HG02759 (cell line): ENCODE results near the gene IL37.
A peak's percentile ranks its signal among the peaks of the same experiment; 100 is the strongest.
"Not testable (repeated sequence)": the region's sequence is repeated elsewhere in the genome, so short reads cannot be mapped to it uniquely, and the experiment has no call there.

Experiments used
- ATAC-seq: cut with Tn5 transposase; IDR thresholded peaks from one replicate; pipeline ENCODE4 v1.9.1; 2021; ENCODE audit warnings: mild to moderate bottlenecking, moderate library complexity; ENCODE audit not compliant: unreplicated experiment

Gene IL37

DNA sequence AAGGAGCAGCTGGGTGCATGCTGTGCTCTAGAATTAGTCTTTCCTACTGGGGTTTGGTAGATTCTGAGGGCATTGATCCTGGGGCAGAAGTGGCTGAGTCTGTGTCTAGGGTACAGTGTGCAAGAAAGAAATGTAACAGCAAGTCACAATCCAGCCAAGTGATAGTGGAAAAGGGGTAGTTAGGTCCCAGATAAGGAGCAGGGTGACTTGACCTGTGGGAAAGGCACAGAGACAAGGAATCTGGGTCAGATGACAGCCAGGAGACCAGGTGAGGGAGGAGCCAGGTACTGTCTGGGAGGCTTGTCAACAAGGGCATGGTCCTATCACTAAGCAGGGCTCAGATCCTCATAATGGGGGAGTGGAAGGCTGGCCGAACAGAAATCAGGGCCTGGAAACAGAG lies 8.1 kb downstream of the IL37 start:
- no peak for ATAC-seq

- ATAC-seq: no peak
Measured at GRCh38 chr2:112920923-112921532, 10.1 kb downstream of the IL37 start.

DNA sequence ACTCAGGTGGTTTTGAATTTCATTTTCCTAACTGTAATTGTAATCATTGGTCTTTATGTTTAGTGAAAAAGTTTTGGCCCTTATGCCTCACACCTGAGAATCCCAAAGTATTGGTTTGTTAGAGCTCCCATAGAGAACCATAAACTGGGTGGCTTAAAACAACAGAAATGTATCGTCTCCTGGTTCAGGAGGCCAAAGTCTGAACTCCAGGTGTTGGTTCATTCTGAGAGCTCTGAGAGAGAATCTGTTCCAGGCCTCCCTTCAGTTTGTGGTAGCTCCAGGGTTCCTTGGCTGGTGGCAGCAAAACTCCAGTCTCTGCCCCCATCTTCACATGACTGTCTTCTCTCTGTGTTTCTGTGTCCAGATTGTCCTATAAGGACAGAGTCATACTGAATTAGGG lies 11.0 kb downstream of the IL37 start:
- ATAC-seq: no peak

GRCh38 chr2:112923237-112923966 lies 12.4 kb downstream of the IL37 start:
- ATAC-seq: no peak

- no peak for ATAC-seq
Measured at GRCh38 chr2:112923967-112924338, 13.0 kb downstream of the IL37 start.

GRCh38 chr2:112924360-112924759 lies 13.4 kb downstream of the IL37 start:
- ATAC-seq: no peak

DNA sequence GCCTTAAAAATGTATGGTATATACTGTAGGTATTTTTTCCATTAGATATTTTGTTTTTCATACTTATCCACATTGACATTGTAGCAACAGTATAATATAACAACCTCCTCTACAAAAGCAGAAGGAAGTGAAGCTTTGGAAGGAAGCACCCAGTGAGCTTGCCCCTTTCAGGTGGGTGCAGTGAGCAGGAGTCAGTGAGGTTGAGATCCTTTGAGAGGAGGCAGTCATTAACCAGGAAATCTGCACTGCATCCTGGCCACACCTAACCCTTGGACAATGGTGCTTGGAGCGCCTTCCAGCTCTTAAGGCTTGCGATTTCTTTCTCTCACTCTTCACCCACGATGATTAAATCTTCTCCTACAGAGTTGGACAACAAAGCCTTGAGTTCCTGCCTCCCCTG lies 13.9 kb downstream of the IL37 start:
- no peak for ATAC-seq

- ATAC-seq: no peak
Measured at GRCh38 chr2:112926707-112927106, 15.7 kb downstream of the IL37 start.

DNA sequence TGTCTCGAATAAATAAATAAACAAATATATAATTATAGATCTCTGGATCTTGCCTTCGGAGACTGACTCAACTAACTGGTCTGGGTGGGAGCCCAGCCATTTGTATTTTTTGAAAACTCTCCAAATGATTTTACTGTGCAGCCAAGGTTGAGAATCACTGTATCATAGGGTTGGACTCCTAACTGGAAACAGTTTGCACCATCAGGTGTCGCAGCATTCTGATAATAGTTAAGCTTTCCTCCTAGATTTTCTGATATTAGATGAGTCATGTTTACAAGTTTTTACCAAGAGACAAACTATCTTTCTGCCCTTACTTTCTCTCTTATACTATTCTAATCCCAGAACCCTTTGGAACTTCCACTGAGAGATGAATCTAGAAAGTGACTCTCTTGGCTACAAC lies 16.8 kb downstream of the IL37 start:
- ATAC-seq: no peak

DNA sequence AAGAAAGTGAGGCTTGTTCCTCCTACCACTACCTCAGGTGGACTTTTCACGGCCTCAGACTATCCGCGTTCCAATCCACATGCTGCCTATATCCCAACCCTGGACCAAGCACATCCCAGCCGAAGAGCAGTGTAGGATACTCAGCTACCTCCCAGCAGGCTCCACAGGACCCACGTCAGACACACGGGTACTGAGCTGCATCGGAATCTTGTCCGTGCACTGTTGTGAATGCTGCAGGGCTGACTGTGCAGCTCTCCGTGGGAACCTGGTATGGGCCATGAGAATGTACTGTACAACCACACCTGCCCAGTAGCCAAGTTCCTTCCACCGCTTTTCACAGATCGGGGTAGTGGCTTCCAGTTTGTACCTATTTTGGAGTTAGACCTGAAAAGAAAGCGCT lies 22.3 kb downstream of the IL37 start:
- no peak for ATAC-seq

- ATAC-seq: not testable (repeated sequence)
Measured at GRCh38 chr2:112934117-112934516, 23.2 kb downstream of the IL37 start.

DNA sequence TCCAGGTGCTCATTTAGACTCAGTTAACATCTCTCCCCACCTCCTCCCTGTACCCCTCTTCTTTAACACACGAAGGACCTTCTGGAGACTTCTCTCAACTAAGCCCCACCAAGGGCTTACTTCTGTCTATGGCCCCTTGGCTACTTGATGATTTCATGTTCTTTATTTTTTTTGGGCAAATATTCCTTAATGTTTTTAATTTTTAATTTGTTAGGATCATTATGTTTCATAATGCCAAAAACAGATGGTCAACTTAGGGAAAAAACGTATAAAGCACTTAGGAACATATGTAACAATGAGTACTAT lies 25.9 kb downstream of the IL37 start:
- ATAC-seq: no peak

GRCh38 chr2:112938904-112939303 lies 27.9 kb downstream of the IL37 start:
- ATAC-seq: no peak

DNA sequence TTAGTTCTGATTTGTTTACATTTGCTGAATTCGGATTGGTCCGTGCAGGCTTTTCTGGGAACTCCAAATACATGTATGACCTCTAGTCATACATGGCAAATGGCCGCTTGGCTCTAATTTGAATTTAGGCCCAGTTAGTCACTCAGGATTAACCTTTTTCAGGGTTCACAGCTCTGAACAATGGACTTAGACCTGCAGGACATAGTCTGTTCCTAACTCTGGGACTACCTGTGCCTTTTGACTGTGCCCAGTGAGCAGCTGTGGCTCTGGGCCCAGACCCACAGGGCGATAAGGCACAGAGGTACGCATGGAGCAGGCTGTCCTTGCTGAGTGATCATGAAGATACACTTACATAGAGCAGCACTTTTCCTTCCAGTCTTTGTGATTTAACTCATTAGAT lies 28.5 kb downstream of the IL37 start:
- ATAC-seq: no peak

DNA sequence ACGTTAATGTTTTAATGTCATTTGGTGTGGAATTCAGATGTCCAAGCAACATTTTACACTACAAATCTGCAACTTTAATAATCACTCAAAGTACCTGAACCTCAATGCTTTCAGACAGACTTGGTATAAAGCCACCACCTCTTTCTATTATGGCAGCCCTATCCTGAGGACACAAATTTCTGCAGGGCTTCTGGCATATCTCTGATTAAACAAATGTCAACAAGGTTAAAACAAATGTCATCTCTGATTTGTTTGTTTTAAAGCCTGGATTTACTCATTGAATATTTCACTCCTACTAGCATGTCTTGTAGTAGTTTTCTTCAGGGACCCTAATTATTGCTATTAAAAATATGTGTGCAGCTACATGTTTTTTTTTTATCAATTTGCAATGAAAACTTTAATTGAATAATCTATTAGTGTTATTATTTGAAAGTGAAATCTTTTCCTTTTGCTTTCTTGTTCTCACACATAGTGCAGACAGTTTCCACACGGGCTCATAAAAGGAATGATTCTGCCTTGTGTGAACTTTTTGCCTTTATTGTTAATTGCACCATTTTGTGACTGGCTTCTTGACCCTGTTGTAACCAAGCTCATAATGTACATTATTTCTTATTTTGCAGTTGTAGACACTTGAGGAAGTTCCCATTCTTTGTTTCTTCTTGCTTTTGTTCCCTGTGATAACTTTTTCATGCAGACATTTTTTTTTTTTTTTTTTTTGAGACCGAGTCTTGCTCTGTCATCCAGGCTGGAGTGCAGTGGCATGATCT lies 30.1 kb downstream of the IL37 start:
- no peak for ATAC-seq

DNA sequence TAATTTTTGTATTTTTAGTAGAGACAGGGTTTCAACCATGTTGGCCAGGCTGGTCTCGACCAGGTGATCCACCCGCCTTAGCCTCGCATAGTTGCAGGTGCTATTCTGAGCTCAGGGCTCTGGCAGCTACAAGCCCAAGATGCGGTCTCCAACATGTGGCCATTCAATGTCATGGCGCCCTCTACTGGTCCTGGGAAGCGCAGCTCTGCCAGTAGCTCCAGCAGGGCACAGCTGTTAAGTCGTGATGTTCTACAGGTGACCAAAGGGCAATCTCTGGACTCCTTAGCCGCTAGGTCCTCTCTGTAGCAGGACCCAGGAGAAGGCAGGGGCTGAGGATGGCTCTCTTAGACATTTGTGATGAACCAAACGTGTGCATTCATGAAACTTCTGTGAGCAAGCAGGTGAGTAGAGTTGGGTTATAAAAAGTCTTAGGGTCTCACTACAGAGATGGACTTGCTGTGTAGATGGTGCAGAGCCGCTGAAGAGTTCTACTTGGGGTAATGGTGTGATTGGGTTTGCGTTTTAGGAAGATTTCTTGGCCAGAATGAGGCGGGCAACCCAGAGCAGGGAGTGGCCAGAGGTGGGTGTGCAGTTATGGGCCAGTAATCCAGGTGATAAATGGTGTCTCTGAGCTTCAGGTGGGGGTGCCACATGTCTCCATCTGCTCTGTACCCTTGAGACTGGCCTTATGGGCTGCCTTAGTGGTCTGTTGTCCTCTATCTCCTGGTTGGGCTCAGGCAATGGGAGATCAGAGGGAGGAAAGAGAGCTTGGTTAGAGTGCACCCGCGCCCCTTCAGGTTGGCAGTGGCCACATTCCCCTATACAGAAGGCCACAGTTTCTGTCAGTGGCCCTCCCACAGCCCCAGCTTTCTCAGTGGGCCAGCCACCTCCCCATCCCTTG lies 31.0 kb downstream of the IL37 start:
- peak; percentile 86 for ATAC-seq

DNA sequence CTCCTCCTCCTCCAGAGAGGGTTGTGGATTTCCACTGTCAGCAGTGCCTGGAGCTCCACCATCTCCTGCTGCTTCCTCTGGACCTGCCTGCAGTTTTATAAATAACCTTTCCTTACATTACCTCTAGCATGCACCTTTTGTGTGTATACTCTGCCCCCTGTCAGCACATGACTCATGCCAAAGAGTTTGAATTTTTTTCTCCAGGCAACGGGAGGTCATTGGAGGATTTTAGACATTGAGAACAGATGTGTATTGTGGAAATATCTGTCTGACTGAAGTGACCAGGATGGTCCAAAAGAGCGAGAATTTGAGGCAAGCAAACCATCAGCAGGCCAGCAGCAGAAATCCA lies 31.7 kb downstream of the IL37 start:
- no peak for ATAC-seq

DNA sequence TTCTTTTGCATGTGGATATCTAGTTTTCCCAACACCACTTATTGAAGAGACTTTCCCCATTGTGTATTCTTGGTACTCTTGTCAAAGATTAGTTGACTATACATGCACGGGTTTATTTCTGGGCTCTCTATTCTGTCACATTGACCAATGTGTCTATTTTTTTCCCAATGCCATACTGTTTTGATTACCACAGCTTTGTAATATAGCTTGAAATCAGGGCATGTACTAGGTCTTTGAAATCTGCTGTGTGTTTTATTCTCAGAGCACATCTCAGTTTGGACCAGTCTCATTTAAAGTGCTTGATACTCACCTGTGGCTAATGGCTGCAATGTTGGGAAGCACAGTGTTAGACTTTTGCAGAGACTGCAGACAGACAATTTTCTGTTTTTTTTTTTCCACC lies 34.0 kb downstream of the IL37 start:
- ATAC-seq: no peak

- ATAC-seq: no peak
Measured at GRCh38 chr2:112946086-112946485, 35.1 kb downstream of the IL37 start.

GRCh38 chr2:112947374-112947773 lies 36.4 kb downstream of the IL37 start:
- no peak for ATAC-seq

- no peak for ATAC-seq
Measured at GRCh38 chr2:112949456-112949855, 38.5 kb downstream of the IL37 start.
